ENCODE measurements around the gene NIT1.

DNA sequence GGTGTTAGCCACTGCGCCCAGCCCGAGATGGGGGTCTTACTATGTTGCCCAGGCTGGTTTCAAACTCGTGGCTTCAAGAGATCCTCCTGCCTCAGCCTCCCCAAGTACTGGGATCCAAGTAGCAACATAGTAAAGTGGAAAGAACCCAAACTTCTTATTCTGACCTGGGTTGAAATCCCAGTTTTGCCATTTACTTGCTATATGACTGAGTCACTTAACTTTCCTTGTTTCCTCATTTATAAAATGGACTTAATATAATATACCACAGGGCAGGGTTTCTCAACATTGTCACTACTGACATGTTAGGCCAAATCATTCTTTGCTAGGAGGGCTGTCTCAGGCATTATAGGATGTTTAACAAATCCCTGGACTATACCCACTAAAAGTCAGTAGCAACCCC, 6.8 kb upstream of the NIT1 start:
- TF ChIP-seq EZH2phosphoT487 (IDR thresholded peaks at IDR 0.05; ENCODE audit: low read length), result no peak
- TF ChIP-seq, protein P1, sequence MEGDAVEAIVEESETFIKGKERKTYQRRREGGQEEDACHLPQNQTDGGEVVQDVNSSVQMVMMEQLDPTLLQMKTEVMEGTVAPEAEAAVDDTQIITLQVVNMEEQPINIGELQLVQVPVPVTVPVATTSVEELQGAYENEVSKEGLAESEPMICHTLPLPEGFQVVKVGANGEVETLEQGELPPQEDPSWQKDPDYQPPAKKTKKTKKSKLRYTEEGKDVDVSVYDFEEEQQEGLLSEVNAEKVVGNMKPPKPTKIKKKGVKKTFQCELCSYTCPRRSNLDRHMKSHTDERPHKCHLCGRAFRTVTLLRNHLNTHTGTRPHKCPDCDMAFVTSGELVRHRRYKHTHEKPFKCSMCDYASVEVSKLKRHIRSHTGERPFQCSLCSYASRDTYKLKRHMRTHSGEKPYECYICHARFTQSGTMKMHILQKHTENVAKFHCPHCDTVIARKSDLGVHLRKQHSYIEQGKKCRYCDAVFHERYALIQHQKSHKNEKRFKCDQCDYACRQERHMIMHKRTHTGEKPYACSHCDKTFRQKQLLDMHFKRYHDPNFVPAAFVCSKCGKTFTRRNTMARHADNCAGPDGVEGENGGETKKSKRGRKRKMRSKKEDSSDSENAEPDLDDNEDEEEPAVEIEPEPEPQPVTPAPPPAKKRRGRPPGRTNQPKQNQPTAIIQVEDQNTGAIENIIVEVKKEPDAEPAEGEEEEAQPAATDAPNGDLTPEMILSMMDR (IDR thresholded peaks at IDR 0.05; ENCODE audit: low read length), result no peak

Data from MM.1S (cell line).